HG02884 (cell line): Measurements from ENCODE around the gene PTPRG.

Experiments
- ATAC-seq: cut with Tn5 transposase; IDR thresholded peaks from one replicate; pipeline ENCODE4 v1.9.1; 2021; ENCODE audit warnings: mild to moderate bottlenecking, moderate library complexity; ENCODE audit not compliant: unreplicated experiment

PTPRG gene

DNA sequence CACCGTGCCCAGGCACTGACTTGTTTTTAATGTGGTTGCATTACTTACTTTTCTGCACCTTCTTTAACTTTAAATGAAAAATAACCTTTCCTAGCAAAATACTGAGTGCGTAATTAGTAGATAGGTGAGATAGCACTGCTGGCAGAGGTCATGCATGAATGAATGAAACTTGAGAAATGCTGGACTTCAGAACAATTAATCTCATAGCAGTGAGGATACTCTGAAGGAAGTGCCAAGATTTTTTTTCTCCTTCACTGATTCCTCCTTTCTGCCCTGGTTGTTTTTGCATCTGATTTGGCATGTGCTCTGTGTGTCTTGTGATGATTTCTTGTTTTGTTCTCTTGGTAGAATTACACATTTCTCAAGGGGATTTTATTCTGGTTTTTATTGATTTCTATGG lies 378.9 kb downstream of the PTPRG start:
- no peak for ATAC-seq

DNA sequence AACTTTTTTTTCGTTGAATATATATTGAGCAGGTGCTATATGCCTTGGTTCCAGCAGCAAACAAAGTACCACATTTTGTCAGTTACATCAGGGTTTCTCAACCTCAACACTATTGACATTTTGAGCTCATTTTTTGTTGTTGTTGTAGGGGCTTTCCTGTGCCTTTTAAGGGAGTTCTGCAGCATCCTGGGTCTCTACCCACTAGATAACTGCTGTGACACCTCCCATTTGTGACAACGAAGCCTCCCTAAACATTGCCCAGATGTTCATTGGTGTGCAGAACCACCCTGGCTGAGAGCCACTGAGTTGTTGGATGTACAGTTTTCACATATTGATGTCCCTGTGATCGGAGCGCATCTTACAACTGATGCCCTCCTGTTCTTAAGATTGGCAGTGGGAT lies 382.6 kb downstream of the PTPRG start:
- ATAC-seq: no peak

DNA sequence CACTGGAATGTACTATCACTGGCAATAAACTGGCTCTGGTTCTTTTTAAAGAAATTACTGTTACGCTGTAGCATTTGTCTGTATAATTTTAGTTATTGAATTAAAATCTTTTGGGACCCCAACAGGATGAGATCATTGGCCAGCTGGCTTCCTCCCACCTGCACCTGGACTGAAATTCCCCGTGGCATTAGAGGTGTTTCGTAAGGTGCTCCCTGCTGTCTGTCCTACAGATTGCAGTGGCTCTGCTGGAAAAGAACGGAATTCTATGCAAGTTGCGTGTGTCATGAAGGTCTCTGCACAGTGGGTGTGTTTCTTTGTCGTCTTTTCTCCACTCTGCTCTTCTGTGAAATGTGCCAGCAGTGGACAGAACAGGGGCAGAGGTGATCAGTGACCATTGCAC lies 383.4 kb downstream of the PTPRG start:
- no peak for ATAC-seq

DNA sequence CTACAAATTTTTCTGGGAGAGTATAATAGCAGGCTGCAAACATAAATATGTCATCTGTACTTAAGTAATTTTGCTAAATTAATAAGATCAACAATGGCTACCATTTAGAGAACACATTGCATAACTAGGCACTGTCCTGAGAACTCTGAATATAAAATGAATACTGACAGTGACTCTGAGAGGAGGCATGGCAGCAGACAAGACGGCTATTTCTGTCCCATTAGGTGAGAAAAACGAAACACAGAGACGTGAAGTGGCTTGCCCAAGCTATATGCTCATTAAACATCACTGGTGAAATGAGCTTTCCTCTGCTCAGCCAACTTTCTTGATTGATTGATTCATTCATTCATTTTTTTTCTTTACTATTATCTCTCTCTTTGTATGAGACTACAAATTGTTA lies 384.3 kb downstream of the PTPRG start:
- ATAC-seq: no peak

DNA sequence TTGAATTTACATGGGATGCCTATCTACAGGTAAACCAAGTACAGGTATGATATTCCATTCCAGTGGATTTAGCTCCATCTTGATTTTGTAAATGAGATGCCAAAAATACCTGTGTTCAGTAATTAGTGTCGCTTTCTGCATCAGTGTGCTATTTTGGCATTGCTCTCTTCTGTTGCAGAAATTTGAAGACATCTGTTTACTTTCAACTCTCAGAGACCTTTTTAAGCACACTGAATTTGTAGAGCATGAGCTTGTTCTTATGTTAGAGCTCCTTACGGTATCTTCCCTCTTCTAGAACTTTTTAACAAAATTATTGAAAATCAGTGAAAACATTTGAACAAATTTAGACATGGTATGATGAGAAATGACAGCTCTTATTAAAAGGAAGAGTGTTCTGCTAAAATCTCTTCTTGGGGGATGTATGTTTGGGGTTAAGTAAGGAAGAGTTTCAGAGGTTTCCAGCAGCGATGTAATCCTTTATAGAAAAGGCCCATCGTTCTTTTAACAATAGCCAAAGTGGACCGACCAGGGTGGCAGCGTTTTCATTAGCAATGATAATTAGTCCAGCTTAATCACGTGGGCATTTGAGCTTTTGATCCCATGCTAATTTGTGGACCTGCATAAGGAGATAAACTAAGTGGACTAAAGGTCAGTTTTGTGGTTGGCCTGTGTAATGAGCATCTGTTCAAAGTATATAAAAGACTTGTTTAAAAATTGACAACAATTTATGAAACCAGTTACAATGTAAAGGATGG lies 385.4 kb downstream of the PTPRG start:
- no peak for ATAC-seq

DNA sequence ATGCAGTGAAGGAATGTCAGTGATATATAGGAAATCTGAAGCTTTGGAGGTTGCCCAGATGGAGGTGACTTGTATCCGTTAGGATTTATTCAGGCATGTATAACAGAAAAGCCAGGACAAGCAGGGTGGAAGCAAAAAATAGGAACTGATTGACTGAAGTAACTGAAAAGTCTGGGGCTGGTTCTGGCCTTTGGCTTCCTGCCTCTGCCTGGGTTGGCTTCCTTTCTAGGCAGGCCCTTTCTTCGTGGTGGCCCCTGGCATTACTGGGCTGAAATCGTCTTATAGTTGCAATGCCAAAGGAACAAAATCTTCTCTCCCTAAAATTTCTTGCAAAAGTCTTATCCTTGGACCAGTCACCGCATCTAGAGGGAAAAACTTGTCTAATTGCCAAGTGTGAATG lies 386.1 kb downstream of the PTPRG start:
- ATAC-seq: no peak

DNA sequence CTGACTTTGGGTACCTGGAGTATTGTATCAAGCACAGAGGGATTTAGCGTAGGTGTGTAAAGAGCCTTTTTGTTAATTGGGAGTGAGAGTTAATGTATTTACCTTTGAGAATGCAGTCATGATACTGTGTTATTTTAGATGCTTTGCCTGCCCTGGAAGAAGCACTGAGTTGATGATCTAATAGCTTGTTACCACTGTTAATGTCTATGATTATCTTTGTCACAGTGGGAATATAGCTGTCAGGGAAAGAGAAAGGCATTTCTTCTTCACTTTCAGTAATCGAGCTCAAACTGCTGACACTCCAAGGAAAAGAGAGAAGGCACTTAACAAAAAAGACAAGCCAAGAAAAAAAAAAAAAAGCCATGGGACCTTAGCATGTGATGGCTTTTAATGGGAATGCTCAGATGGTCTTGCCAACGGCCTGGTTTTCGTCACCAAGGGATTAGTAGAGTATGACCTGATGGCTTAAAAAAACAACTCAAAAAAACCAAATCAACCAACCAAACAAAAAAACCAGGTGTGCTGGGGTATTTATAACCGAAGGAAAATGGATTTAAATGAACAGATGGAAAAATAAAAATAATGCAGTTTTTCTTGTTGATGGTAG lies 387.4 kb downstream of the PTPRG start:
- ATAC-seq: no peak

DNA sequence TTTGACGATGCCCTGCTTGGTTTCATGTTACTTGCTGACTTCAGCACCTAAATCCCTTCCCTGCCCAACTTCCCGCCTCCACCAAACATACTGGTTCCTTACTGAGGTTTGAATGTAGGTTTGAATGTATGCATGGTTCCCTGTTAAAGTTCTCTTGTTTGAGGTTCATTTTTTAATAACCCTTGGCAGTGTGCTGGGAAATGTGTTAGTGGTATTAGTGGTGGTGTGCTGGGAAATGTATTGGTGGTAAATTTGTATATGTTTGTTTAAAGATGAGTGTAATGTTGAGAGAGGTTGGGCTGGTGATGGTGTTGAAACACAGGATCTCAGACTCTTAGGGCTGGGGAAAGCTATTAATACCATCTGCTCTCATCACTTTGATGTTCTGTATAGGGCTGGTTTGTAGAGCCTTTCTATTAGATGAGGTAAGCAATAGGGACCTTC lies 392.7 kb downstream of the PTPRG start:
- no peak for ATAC-seq

DNA sequence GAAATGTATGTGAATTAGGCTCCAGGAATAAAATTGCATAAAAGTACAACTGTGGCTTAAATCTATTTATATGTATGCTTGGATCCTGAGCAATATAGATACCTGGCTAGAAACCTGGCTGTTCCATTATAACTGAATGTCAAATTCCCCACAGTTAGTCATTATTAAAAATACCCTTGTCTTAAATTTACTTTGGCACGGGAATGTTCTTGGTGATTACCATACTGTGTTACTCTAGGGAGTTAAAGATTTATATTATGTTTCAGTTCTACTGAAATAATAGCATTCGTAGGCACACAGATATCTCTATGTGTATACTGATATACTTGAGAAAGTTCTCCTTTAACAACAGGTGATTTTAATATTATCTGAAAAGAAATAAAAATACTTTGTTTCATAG lies 394.1 kb downstream of the PTPRG start:
- ATAC-seq: no peak

DNA sequence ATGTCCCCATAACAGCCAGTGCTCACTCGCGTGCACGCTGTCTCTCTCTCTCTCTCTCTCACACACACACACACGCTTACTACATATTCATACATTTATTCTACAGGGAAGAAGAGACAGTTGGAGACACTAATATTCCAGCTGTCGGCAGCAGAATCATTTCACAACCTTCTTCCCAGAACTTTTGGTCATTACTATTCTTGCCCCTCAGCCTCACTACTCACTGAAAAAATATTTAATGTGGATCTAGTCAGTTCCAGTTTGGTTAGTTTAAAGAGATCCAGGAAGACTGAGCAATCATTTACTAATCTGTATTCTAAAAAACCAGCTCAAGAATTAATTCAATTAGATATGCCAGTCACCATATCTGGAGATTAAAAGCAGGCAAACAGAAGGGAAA lies 394.9 kb downstream of the PTPRG start:
- ATAC-seq: no peak

DNA sequence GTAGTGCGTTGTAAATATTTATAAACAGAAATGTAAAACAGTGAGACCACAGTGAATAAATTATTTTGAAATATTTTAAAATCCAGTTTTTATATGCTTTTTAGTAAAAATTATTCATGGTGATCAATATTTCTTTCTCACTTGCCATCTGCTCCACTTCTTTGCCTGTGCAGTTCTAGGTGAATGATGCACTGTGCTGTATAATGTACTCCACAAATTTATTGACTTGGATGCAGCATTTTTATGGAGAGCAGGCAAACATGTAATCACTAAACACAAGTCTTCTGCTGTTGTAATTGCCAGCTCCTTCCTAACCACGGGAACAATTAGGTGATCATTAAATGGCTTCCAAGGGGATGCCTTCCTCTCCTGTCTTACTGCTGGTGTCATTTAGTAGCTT lies 395.9 kb downstream of the PTPRG start:
- no peak for ATAC-seq

DNA sequence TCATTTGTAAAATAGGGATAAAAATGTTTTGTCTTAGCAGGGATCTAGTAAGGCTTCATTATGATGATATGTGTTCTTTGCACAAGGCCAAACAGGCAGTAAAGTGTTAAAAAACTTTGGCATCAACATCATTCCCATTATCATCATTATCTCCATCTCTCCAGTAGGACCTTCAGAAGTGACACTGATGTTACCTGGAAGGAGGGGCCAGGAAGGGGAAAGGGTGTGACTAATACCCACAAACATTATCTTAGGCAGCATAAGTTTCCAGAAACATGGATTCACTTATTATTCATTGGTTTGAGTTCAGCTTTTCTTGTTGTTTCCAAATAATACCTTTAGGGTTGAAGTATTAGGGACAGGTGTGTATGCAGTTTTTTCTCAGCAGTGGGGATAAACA lies 399.6 kb downstream of the PTPRG start:
- no peak for ATAC-seq

DNA sequence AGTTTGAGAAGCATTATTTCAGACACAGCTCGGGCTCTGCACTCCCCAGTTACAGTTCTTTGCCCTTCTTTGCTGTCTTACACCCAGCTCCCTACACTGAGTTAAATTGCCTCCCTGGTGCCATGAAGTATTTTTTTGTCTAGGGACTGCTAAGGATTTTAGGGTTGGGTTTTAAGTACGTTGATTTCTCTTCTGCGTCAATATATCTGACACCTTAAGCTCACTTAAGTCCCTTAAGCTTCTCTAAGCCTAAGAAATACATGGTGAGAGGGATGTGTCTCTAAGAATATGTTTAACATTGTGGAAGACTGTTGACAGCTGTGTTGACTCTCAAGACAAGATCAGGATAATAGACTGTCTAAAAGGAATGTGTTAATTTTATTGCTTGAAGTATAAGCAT lies 400.5 kb downstream of the PTPRG start:
- ATAC-seq: no peak

DNA sequence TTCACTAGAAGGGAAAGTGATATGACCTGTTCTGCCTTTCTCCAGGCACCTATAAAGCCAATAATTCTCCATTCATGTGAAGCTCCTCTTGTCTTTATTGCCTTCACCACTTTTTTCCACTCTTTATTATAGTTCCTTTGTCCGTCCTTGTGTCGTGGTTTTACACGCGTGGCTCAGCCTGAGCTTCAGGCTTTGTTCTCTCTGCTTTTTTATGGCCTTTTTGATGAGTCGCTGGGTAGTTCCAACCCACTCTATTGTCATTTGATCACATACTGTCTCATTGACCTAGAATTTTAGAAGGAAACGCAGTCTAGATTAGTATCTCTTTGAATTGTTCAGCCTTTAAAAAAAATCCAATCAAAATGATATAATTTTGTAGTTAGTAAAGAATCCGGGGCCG lies 403.2 kb downstream of the PTPRG start:
- ATAC-seq: no peak

DNA sequence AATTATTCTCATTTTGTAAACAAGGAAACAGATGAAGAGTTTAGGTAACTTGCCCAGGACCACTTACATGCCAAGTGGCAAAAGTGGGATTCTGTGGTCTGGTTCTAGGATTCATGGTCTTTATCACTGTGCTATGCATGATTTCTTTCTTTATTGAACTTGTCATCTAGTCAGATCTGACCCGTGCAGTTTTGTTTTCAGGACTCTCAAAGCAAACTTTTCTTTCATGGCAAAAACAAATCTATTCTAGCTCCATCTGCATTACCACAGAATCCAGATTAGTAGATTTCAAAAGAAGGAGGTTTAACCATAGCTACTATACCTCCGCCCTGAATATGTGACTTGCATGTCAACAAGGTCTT lies 404.4 kb downstream of the PTPRG start:
- no peak for ATAC-seq

DNA sequence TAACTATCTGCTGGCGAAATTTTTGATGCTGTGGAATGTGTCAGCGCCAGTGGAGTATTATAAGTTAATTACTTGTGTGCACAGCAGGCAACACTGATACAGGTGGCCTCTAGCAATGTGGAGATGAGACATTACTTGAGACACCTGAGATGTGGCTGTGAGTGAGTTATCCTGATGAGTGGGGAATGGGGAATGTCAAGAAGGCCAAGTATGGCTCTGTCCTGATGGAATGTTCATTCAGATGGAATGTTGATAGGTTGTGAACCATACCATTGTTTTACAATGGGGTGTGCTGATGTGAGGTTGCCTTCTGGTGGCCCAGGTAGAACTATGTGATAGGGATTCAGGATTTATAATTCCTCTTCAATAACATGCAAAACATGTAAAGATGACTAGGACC lies 404.8 kb downstream of the PTPRG start:
- ATAC-seq: no peak

DNA sequence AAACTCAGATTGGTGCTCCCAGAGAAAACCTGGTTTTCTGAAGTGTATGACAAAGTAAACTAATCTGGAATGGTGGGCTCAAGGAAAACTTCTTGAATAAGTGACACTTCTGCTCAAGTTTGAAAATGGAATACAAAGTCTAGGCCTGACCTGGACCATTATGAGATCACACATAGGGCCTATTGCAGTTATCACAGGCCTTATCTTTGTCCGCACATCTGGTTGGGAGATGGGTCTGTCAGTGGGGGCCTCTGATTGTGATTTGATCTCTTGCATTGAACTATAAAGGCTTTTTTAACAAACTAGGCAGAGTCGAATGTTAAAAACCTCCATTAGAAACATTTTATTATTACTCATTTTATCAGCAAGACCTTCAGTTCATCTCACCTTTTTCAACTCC lies 405.6 kb downstream of the PTPRG start:
- ATAC-seq: no peak

DNA sequence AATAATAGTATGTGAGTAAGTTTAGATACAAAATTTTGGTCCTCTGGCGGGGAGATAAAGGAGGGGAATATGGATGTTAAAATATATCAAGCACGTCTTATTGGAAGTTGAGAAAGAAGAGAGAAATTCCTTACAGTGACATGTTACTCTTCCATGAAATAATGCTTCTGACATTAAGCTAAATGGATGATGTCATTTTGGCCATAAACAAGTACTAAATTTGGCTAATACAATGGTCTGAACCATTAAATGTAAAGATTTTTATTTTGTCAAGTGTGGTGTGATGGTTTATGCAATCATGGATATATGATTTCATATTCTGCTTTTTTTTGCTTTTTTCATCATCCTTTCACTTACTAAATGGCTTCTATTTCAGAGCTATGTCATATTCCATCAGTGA lies 406.6 kb downstream of the PTPRG start:
- ATAC-seq: no peak

DNA sequence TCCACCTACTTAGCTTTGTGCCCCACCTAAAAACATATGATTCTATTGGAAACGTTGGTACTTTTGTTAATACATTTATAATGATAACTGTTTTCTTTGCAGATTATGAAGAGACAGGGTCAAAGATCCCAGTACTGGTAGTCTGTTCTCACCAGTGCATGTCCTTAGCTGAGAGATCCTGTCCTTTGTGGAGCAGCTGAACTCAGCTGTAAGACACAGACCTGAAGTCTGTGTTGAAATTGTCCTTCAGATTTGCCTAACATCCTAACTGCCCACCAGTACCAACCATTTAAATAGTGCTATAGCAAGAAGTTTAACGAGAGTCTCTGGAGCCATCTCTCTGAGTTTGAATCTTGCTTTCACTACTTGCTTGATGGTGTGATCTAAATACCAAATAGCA lies 413.3 kb downstream of the PTPRG start:
- no peak for ATAC-seq

DNA sequence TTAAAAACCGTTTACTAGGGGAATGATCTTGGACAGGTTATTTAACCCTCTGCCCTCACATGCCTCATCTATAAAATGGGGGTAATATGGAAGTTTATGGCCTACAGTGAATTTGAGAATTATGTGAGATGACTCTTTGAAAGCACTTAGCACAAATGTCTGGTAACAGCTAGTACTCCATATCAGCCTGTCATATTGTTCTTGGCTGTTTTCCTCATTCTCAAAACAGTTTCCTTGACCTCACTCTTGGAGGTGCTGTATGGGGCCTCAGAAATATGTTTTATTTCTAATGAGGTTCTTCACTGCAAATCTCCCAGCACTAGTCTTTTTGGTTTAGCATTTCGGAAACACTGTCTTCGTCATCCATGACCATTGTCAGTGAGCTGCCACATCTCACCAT lies 413.8 kb downstream of the PTPRG start:
- no peak for ATAC-seq

DNA sequence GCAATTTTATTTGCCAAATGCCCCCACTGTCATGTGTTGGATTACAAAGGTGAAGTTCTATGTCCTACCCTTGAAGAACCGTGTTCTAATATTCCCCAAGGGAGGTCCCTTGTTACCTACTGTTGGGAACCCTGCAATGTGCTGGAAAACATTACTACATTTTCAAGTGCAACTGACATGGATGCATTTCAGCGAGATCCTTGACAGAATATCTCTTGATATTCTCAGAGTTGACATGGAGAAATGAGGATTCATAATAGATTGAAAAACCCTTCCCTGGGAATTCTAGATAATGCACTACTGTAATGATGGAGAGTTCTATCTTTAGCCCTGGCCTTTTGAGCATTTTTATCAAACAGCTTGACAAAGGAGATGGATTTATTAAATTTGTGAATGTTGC lies 414.6 kb downstream of the PTPRG start:
- no peak for ATAC-seq

DNA sequence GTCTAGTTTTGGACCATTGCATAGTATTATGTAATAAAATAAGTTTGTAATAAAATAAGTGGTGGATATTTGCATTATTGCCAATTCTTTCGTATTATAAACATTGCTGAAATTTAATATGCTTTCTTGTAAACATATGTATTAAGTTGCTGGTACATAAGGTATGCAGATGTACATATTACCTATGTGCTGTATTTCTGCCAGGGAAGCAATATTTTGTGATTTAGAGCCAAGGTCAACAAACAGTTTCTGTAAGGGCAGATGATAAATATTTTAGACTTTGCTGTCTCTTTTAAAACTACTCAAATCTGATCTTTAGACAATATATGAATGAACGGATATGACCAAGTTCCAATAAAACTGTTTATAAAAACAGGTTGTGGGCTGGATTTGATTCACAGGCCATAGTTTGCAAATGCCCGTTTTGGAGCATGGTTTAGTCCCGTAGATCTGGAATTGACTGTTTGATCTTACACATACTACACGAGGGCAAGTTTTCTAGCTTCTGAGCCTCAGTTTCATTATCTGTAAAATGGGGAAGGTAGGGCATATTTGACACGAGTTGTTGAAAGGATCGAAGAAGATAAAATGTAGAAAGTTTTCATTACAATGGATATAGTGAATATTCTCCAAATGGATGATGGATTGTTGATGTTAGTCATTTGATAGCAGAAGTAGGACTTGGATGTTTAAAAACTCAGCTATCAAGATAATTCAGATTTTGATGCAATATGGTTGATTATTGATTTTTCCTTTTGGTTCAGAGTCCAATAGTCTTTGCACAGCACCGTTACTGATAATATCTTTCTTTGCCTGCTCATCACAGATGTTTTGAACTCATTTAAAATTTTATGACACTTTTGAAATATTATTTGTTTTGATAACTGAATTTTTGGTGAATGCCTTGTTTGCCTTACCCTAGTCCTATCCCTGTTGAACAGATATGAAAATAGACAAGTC lies 417.4 kb downstream of the PTPRG start:
- no peak for ATAC-seq
